Activated gamma-delta T cell treated with Interleukin-2 at 50 U/mL for 16 hours (primary cell): ENCODE results near the gene TSC22D2.

Source experiments
- DNase-seq: peaks from one replicate; pipeline ENCODE4 v3.0.0-alpha.2; 2020

TSC22D2 gene

GRCh38 chr3:150412561-150413231, 4.6 kb downstream of the TSC22D2 start:
- no peak for DNase-seq

GRCh38 chr3:150414258-150414657, 6.2 kb downstream of the TSC22D2 start:
- DNase-seq = no peak

- no peak for DNase-seq
These were observed 6.9 kb downstream of the TSC22D2 start for GRCh38 chr3:150414959-150415358.

- no peak for DNase-seq
These were observed 11.2 kb downstream of the TSC22D2 start for GRCh38 chr3:150419076-150419868.

GRCh38 chr3:150419959-150420358, 11.9 kb downstream of the TSC22D2 start:
- no peak for DNase-seq

GRCh38 chr3:150421256-150421655, 13.2 kb downstream of the TSC22D2 start:
- DNase-seq = no peak

- no peak for DNase-seq
These were observed 13.9 kb downstream of the TSC22D2 start for GRCh38 chr3:150421799-150422548.

- no peak for DNase-seq
These were observed 14.8 kb downstream of the TSC22D2 start for GRCh38 chr3:150422907-150423306.

GRCh38 chr3:150423761-150424160, 15.7 kb downstream of the TSC22D2 start:
- DNase-seq = no peak

GRCh38 chr3:150426292-150426691, 18.2 kb downstream of the TSC22D2 start:
- DNase-seq = no peak

- DNase-seq = no peak
These were observed 20.5 kb downstream of the TSC22D2 start for GRCh38 chr3:150428562-150428961.

- no peak for DNase-seq
These were observed 21.9 kb downstream of the TSC22D2 start for GRCh38 chr3:150429767-150430671.

- no peak for DNase-seq
These were observed 25.2 kb downstream of the TSC22D2 start for GRCh38 chr3:150433347-150433746.

GRCh38 chr3:150434234-150434633, 26.1 kb downstream of the TSC22D2 start:
- DNase-seq = no peak

- DNase-seq = no peak
These were observed 28.1 kb downstream of the TSC22D2 start for GRCh38 chr3:150436161-150436560.

- no peak for DNase-seq
These were observed 31.6 kb downstream of the TSC22D2 start for GRCh38 chr3:150439657-150440056.

- no peak for DNase-seq
These were observed 35.2 kb downstream of the TSC22D2 start for GRCh38 chr3:150443331-150443741.

GRCh38 chr3:150444371-150444770, 36.3 kb downstream of the TSC22D2 start:
- no peak for DNase-seq

- no peak for DNase-seq
These were observed 38.4 kb downstream of the TSC22D2 start for GRCh38 chr3:150446470-150446977.

GRCh38 chr3:150447084-150447483, 39.0 kb downstream of the TSC22D2 start:
- DNase-seq = no peak

GRCh38 chr3:150447631-150448465, 39.8 kb downstream of the TSC22D2 start:
- DNase-seq = no peak
